GM12892 (cell line): Measurements from ENCODE around the gene TTC21A.

Experiments
- DNase-seq: peaks from one replicate; pipeline ENCODE4 v3.0.0; 2011; ENCODE audit not compliant: insufficient read length
- FAIRE-seq: peaks from 2 replicates; lab custom pipeline; 2011; peaks lifted over from hg19 to GRCh38; lab: Jason Lieb, UNC
- POLR2A ChIP-seq: IDR thresholded peaks from 2 replicates; pipeline ENCODE4 v1.6.1; 2011; ENCODE audit warnings: low read depth, low read length, control low read depth
- POLR2AphosphoS5 ChIP-seq: IDR thresholded peaks from 2 replicates; pipeline ENCODE4 v1.6.1; 2011; ENCODE audit warnings: low read depth, low read length, control low read depth
- TAF1 ChIP-seq: IDR thresholded peaks from 2 replicates; pipeline ENCODE4 v1.6.1; 2011; ENCODE audit warnings: low read depth, mild to moderate bottlenecking, control low read depth, low read length, borderline replicate concordance

The TTC21A gene

GRCh38 chr3:39180546-39181346 is 73.3 kb downstream of the TTC21A start:
- peak; percentile 92 for FAIRE-seq
- no peak for TF ChIP-seq POLR2A
- TF ChIP-seq TAF1: no peak
- no peak for TF ChIP-seq POLR2AphosphoS5
- peak; percentile 92 for DNase-seq

DNA sequence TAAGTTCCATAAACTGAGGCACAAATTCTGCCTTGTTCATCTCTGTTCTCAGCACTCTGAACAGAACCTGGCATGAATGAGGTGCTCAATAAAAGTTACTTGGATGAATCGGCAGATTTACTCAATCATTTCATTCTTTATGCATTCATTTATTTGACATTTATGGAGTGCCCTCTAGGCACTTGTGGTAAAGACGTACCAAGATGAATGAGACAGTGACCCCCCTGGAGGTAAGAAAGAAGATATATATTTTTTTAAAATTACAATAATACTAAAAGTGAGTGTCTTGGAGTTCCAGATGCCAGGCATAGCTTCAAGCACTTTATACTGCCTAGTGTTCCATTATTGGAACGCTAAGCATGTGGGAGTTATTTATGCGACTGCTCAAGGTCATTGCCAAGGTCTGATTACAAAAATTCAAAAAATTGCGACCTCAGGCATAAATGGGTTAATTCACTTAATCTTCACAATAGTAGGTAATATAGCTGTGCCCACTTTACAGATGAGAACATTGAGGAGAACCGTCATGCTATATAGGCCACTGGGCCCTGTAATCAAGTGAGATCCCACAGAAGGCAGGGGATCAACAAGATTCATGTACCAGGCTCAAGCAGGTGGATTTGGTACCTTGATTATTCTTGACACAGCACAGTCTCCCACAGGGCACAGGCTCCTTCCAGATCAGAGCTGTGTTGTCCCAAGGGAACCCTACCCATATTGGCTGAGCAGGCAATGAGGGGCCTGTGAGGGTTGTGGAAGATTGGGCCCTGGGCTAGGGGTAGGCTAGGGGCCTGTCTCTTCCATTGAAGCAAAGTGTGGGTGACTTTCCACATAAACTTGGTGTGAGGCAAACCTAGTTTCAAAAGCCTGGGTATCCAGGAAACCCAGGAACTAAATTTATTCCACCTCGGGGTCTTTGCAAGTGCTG is 74.2 kb downstream of the TTC21A start:
- FAIRE-seq: no peak
- DNase-seq: no peak
- TF ChIP-seq POLR2AphosphoS5 (no peak), POLR2A (no peak), TAF1 (no peak)

DNA sequence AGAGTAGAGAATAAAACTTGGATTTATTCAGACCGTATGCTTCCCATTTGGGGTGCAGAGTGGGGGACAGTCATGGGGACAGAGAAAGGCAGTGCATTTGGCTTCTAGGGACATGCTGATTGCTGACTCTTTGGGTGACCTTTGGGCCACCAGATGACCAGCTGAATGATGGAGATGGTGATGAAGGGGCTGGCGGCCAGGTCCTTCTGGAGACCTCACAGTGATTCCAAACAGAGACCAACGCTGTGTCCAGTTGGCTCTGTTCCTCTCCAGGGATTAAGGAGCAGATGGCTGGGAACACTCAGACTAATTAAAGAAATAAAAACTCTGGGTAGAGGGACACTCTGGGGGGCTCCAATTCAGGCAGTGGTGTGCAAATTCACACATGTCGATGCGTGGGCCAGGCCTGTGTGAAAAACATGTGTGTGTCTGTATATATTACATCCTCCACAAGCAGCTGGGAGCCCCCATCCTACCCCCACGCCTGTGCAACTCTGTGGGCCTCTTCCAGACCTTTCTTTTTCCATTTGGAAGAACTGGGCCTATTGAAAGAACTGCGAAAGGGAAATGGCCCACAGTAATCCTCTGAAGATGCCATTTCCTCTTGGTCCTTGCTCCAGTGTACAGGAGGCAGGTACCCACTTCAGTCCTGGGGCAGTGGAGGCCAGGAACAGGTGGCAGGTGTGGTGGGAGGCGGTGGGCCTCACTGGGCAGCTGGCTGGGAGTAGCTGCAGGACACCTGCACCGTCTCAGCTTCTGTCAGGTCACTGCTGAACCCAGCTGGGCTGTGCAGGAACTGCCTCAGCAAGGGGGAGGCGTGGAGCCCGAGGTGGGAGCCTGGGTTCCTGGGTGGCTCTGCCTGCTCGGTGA is 76.0 kb downstream of the TTC21A start:
- FAIRE-seq: no peak
- no peak for TF ChIP-seq POLR2A
- TF ChIP-seq POLR2AphosphoS5: no peak
- TF ChIP-seq TAF1: no peak
- DNase-seq: no peak

GRCh38 chr3:39184081-39184967 is 76.8 kb downstream of the TTC21A start:
- no peak for FAIRE-seq
- TF ChIP-seq POLR2A (no peak), TAF1 (no peak), POLR2AphosphoS5 (no peak)
- DNase-seq: no peak

DNA sequence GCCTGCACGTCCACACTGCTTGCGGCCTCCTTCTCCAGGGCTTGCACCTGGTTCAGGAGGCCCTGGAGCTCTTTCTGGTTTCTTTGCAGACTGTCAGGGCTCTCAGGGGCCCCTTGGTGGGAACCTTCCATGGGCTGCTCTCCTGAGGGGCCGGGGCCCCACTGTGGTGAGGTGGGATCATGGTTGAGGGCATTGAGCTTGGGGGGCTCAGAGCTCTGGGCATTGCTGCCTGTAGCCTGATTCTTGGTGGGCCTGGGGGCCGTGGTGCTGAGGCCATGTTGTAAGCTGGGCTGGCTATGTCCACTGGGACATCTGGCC is 77.4 kb downstream of the TTC21A start:
- DNase-seq (no peak), FAIRE-seq (no peak)
- TF ChIP-seq POLR2A: no peak
- no peak for TF ChIP-seq POLR2AphosphoS5
- TF ChIP-seq TAF1: no peak

DNA sequence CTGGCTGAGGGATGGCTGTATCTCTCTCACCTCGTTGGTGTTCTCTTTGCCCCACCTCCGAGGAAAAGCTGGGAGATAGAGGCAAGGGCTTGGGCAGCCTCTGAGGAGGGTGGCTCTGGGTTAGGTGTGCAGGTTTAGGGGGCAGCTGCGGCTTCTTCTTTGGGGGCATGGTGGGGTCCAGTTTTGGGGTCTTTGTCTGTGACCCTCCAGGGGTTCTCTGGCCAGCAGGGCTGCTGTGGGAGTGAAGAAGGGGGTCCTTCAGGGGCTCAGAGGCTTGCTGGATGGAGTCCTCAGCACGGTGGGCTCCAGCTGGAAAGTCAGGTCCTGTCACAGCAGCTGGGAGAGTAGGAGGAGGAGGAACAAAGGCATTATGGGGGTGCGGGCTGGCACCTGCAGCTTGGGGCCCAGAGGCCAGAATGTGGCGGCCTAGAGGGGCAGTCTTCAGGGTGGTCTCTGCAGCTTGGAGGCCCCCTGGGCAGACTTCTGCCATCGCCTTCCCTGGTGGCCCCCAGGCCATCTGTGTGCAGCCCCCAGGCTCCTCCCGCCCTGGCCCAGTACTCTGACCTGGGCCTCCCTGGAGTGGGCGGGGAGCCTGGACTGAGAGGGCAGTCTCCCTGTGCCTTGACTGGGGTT is 78.0 kb downstream of the TTC21A start:
- DNase-seq (no peak), FAIRE-seq (no peak)
- TF ChIP-seq POLR2AphosphoS5: no peak
- no peak for TF ChIP-seq POLR2A
- no peak for TF ChIP-seq TAF1

GRCh38 chr3:39185959-39186691 is 78.6 kb downstream of the TTC21A start:
- TF ChIP-seq POLR2A (no peak), POLR2AphosphoS5 (no peak), TAF1 (no peak)
- no peak for FAIRE-seq
- DNase-seq: no peak

DNA sequence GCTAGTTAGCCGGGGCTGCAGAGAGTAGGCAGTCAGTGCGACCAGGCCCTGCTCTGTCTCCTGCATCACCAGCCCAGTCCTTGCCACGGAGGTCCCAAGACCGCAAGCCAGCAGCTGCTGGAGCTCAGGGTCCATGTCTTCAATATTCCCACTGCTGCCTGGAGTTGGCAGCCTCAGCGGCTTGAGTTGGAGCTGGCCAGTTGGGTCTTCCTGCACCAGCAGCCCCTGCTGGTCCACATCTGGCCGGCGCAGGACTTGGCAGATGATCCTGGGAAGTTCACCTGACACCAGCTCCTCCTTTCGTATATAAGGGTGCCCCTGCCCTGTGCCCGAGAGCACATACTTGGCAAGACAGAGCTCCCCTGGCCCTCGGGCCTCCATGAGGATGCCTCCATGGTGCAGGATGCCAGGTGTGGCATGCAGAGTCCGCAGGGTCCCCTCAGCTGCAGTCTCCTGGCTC is 79.2 kb downstream of the TTC21A start:
- TF ChIP-seq POLR2AphosphoS5: no peak
- no peak for TF ChIP-seq TAF1
- no peak for TF ChIP-seq POLR2A
- no peak for FAIRE-seq
- no peak for DNase-seq
